ENCODE data around the gene MFF. TPM values are rescaled to one million over a fixed set of nuclear protein-coding genes. Genes with fewer than 3 reads are reported as not detected.

The MFF gene
- total and polyA plus RNA-seq, 2 of the 8 experiments (the other 6 are each of a cell fraction or from before 2014, with no cell fraction given), result 36.2 to 86.8 TPM

- FAIRE-seq (no peak), DNase-seq (ENCODE audit: low read depth in 1 of 2, low spot score in 2 of 2) (no peak)
- no peak overlapping the region for H3K9ac ChIP-seq (replicated peaks in 1 of 4; ENCODE audit: extremely low read depth in 1 of 4, low read depth in 3 of 4, low read length in 3 of 4)
- no peaks in the 10 kb centered on the region for H3K79me1 ChIP-seq (ENCODE audit: low read depth, low read length)
- no peak overlapping the region for H2BK5ac ChIP-seq (ENCODE audit: low read depth, low read length)
- no peak overlapping the region for H2BK15ac ChIP-seq (ENCODE audit: low read length)
- no peak for TF ChIP-seq TCF12 (IDR thresholded peaks at IDR 0.05; ENCODE audit: low read depth, low read length)
- TF ChIP-seq JUN (IDR thresholded peaks at IDR 0.05; ENCODE audit: low read depth, low read length), result no peak
- no peak for TF ChIP-seq RAD21 (IDR thresholded peaks at IDR 0.05 in 1 of 2, conservative IDR thresholded peaks at IDR 0.05 in 1 of 2; ENCODE audit: low read depth in 2 of 2, low read length in 2 of 2)
- no peaks in the 10 kb centered on the region for H3K36me3 ChIP-seq (ENCODE audit: control insufficient read depth in 2 of 4, insufficient read depth in 4 of 4, low read length in 3 of 4)
- H4K20me1 ChIP-seq (replicated peaks in 1 of 2; ENCODE audit: control insufficient read depth in 1 of 2, insufficient read depth in 2 of 2, low read length in 2 of 2), result no peaks in the 10 kb centered on the region
- H2AFZ ChIP-seq (ENCODE audit: low read length), result no peak overlapping the region
- no peaks in the 10 kb centered on the region for H3K23me2 ChIP-seq (ENCODE audit: low read depth, low read length)
- H3K23ac ChIP-seq (ENCODE audit: insufficient read length), result no peak overlapping the region
- H3K4me2 ChIP-seq (ENCODE audit: insufficient read depth in 1 of 2, low read depth in 2 of 2, low read length in 2 of 2), result no peak overlapping the region
- ChIA-PET POLR2A (ENCODE audit: partially characterized antibody) (no interaction called here), CTCF (ENCODE audit: partially characterized antibody) (interaction anchor here (0.5 to 1.1 kb wide), 2 partner anchors 37 to 75 kb away, joined by 3 read pairs; no protein-coding TSS in a partner anchor)
- no peak overlapping the region for H3K4me3 ChIP-seq (ENCODE audit: extremely low read depth in 1 of 4, insufficient read depth in 2 of 4, low read depth in 3 of 4, low read length in 4 of 4)
- no peak overlapping the region for H3K18ac ChIP-seq (ENCODE audit: extremely low read depth, low read length)
- H3K79me2 ChIP-seq (ENCODE audit: control insufficient read depth in 1 of 2, insufficient read depth in 2 of 2, low read length in 2 of 2), result no peaks in the 10 kb centered on the region
- H4K8ac ChIP-seq (ENCODE audit: extremely low read depth, insufficient read depth, low read length), result no peak overlapping the region
- H2BK12ac ChIP-seq (ENCODE audit: low read depth, low read length), result no peak overlapping the region
- H3K27ac ChIP-seq (ENCODE audit: low read depth, low read length), result no peak overlapping the region
- H3K4ac ChIP-seq (replicated peaks; ENCODE audit: insufficient read length, low read depth, low read length), result no peak overlapping the region
- no peaks in the 10 kb centered on the region for H3K4me1 ChIP-seq (replicated peaks in 1 of 4; ENCODE audit: control insufficient read depth in 3 of 4, insufficient read depth in 4 of 4, low read length in 3 of 4)
- no peak overlapping the region for H3K56ac ChIP-seq (replicated peaks; ENCODE audit: insufficient read length, low read depth, low read length)
- 86% methylated on average over 1 of the region's 1 CpG; no CpG with 5 or more reads in 1 of the 2 experiments for WGBS, 2 experiments (ENCODE audit: extremely low coverage in 1 of 2, insufficient coverage in 1 of 2, insufficient read length in 1 of 2, insufficient replicate concordance in 2 of 2, low coverage in 1 of 2, low lambda C conversion rate in 2 of 2, missing lambda C conversion rate in 1 of 2)
- no peaks in the 10 kb centered on the region for H3K9me3 ChIP-seq (ENCODE audit: insufficient read depth in 2 of 2, low read depth in 1 of 2, low read length in 1 of 2)
- no peak overlapping the region for H2BK120ac ChIP-seq (replicated peaks; ENCODE audit: low read depth, low read length)
- no peak overlapping the region for H4K5ac ChIP-seq (ENCODE audit: insufficient read length, low read depth, low read length)
- H3K27me3 ChIP-seq (replicated peaks in 1 of 4; ENCODE audit: control insufficient read depth in 3 of 4, extremely low read depth in 1 of 4, insufficient read depth in 3 of 4, low read length in 3 of 4), result no peaks in the 10 kb centered on the region
- no peak overlapping the region for H2BK20ac ChIP-seq (ENCODE audit: low read length)
- no peak overlapping the region for H2AK5ac ChIP-seq (ENCODE audit: low read depth, low read length)
- no peak overlapping the region for H3K14ac ChIP-seq (ENCODE audit: insufficient read length)
- no peak overlapping the region for H4K91ac ChIP-seq (replicated peaks; ENCODE audit: insufficient read length, low read length)
Observed at GRCh38 chr2:227313310-227313709, 11.7 kb upstream of the MFF start.

Data from H1 (cell line).